ENCODE measurements around the gene CHIA.

CHIA gene

GRCh38 chr1:111290630-111291029 lies at the start of gene CHIA:
Gene CHIA, plus strand, starts transcription at chr1:111290851. Its CDS starts 19,617 bp downstream, at chr1:111310468.
- DNase-seq (ENCODE audit: low spot score): no peak

- DNase-seq (ENCODE audit: low spot score): no peak
Measured at GRCh38 chr1:111241797-111242196, 48.9 kb upstream of the CHIA start.

- DNase-seq (ENCODE audit: low spot score): no peak
Measured at GRCh38 chr1:111242805-111243523, 47.7 kb upstream of the CHIA start.

GRCh38 chr1:111247125-111247838 lies 43.4 kb upstream of the CHIA start:
- no peak for DNase-seq (ENCODE audit: low spot score)

- DNase-seq (ENCODE audit: low spot score): no peak
Measured at GRCh38 chr1:111249960-111250359, 40.7 kb upstream of the CHIA start.

- no peak for DNase-seq (ENCODE audit: low spot score)
Measured at GRCh38 chr1:111251570-111251969, 39.1 kb upstream of the CHIA start.

- no peak for DNase-seq (ENCODE audit: low spot score)
Measured at GRCh38 chr1:111252786-111253185, 37.9 kb upstream of the CHIA start.

- no peak for DNase-seq (ENCODE audit: low spot score)
Measured at GRCh38 chr1:111253876-111254275, 36.8 kb upstream of the CHIA start.

GRCh38 chr1:111256988-111257658 lies 33.5 kb upstream of the CHIA start:
- DNase-seq (ENCODE audit: low spot score): no peak

GRCh38 chr1:111267801-111268508 lies 22.7 kb upstream of the CHIA start:
- DNase-seq (ENCODE audit: low spot score): no peak

- no peak for DNase-seq (ENCODE audit: low spot score)
Measured at GRCh38 chr1:111269825-111270406, 20.7 kb upstream of the CHIA start.

GRCh38 chr1:111270771-111271463 lies 19.7 kb upstream of the CHIA start:
- DNase-seq (ENCODE audit: low spot score): no peak

- DNase-seq (ENCODE audit: low spot score): no peak
Measured at GRCh38 chr1:111271464-111271801, 19.2 kb upstream of the CHIA start.

GRCh38 chr1:111272081-111272480 lies 18.6 kb upstream of the CHIA start:
- DNase-seq (ENCODE audit: low spot score): no peak

- DNase-seq (ENCODE audit: low spot score): no peak
Measured at GRCh38 chr1:111274653-111275052, 16.0 kb upstream of the CHIA start.

- DNase-seq (ENCODE audit: low spot score): no peak
Measured at GRCh38 chr1:111275079-111275478, 15.6 kb upstream of the CHIA start.

GRCh38 chr1:111275780-111276433 lies 14.7 kb upstream of the CHIA start:
- DNase-seq (ENCODE audit: low spot score): no peak

GRCh38 chr1:111279144-111279543 lies 11.5 kb upstream of the CHIA start:
- no peak for DNase-seq (ENCODE audit: low spot score)

GRCh38 chr1:111280267-111280666 lies 10.4 kb upstream of the CHIA start:
- no peak for DNase-seq (ENCODE audit: low spot score)

- DNase-seq (ENCODE audit: low spot score): no peak
Measured at GRCh38 chr1:111281411-111281810, 9.2 kb upstream of the CHIA start.

- no peak for DNase-seq (ENCODE audit: low spot score)
Measured at GRCh38 chr1:111283838-111284237, 6.8 kb upstream of the CHIA start.
